ENCODE results near the gene FEZF2.

DNA sequence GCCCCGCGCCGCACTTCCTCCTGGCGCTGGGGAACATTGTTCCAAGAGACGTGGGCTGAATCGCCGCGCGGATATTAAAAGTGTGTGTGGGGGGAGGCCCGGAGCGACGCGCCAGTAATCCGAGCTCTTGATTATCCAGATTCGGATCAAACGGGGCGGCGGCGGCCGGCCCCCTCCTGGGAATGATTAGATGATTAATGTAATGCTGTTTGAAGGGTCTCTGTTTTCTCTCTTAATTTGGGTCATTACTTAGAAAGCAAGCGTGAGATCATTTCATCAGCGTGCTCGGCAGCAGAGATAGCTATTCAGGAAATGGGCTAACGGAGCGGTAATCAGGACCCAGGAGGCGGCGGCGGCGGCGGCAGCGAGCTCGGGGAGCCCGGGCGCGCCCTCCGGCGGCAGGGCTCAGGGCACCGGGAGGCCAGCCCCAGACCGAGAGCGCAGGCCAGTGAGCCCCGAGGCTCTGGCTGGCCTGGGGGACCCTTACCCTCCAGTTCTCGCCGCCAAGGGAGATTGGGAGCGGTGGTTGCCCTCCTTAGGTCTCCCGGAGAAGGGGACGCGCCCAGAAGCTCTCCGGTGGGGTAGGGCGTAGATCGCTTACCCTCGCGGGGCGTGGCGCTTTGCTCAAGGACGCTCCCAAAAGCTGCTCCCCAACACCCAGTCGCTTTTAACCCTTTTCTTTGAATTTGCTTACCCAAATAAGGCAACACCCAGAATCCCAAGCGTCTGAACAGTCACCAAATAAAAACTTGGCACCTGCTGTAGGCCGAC, 4.5 kb downstream of the FEZF2 start:
- TF ChIP-seq, protein P1, sequence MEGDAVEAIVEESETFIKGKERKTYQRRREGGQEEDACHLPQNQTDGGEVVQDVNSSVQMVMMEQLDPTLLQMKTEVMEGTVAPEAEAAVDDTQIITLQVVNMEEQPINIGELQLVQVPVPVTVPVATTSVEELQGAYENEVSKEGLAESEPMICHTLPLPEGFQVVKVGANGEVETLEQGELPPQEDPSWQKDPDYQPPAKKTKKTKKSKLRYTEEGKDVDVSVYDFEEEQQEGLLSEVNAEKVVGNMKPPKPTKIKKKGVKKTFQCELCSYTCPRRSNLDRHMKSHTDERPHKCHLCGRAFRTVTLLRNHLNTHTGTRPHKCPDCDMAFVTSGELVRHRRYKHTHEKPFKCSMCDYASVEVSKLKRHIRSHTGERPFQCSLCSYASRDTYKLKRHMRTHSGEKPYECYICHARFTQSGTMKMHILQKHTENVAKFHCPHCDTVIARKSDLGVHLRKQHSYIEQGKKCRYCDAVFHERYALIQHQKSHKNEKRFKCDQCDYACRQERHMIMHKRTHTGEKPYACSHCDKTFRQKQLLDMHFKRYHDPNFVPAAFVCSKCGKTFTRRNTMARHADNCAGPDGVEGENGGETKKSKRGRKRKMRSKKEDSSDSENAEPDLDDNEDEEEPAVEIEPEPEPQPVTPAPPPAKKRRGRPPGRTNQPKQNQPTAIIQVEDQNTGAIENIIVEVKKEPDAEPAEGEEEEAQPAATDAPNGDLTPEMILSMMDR (IDR thresholded peaks at IDR 0.05): no peak
- TF ChIP-seq POLR2AphosphoS5 (IDR thresholded peaks at IDR 0.05; ENCODE audit: insufficient read depth in 1 of 2, low read depth in 1 of 2) (no peak), POLR2A (IDR thresholded peaks at IDR 0.05) (no peak)
